GM18498 (cell line): ENCODE data around the gene FUT2.

Experiments used
- ATAC-seq: cut with Tn5 transposase; IDR thresholded peaks from one replicate; pipeline ENCODE4 v1.9.1; 2021; ENCODE audit warnings: mild to moderate bottlenecking, moderate library complexity; ENCODE audit not compliant: unreplicated experiment

FUT2 gene

DNA sequence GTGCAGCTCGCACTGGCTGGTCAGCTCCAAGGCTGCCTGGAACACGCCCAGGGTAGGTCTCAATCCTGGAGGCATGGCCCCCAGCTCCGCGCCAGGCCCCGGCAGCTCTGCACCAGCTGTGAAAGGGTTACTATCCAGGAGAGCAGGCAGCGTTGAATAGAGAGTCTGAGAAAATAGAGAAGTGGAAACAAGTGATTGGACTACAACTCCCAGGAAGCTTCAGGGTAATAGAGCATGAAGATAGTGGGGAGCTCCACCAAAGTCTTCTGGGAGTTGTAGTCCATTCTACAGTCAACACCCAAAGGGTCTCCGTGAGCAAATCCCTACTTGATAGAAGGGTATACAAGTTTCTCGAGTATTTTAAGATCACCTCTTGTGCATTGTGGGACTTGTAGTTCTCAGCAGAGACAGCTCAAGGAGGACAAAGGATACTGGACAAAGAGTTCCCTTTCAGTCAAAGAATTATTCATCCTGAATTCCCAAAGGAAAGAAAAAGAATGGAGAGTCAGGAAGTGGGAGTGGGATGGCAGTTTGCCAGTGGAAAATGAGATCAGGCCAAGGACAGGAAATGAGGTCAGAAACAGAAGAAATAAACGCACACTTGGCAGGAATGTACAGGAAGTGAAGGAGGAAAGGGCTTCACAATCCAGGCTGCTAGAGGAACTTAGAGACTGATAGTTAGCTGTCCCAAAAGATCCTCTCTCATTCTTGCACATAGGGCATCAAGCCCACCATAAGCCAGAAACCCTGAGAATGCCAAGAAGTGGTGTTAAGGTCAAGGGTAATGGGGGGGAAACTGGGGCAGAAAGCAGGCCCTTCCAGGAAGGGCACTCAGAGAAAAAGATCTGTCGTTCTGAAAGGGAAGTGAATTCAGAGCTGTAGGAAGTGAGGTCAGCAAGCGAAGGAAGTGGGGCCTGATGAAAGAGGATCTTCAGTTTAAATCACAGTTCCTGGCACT is 29.3 kb downstream of the FUT2 start:
- ATAC-seq: no peak

DNA sequence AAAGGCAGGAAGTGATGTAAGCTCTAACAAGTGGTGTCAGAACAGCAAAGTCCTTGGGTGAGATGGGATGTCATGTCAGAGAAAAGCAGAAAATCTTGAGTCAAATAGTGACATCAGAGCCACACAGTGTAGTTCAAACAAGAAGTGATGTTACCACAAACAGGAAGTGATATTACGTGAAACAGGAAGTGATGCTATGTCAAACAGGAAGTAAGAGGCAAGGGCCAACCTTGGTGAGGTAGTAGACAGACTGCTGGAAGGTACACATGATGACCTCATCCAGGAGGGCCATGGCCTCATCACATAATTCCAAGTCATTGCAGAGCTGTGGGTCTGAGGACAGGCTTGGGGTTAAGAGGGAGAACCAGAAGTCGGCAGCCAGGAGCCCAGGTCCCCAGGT is 30.8 kb downstream of the FUT2 start:
- no peak for ATAC-seq

DNA sequence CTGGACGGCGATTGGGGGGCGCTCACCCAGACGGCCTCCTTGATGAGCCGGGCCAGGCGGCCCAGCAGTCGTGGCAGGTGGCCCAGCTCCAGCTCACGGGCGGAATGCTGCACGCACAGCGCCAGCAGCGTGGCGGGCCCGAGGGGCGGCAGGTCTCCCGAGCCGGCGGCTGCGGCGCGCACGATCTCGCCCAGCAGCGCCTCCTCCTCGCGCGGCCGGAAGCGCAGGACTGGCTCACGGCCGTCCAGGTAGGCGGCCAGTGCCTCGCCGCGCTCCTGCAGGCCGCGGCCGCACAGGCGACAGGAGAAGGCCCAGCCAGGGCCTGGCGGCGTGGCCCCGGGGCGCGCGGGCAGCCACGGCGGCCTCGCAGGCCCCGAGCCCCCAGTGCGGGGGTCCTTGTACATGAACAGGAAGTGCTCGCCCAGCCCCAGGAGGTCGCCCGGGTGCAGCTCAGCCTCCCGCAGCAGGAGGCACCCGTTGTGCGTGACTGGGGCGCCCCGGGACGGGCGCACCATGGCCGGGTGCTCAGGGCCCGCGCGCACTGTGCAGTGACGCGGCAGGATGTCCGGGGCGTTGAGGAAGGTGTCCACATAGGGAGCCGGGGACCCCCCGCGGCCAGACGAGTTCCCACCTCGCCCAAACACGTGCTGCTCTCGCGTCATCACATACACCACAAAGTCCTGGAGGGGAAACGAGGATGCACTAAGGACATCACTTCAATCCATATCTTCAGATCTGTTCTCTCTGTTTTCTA is 33.3 kb downstream of the FUT2 start:
- no peak for ATAC-seq

DNA sequence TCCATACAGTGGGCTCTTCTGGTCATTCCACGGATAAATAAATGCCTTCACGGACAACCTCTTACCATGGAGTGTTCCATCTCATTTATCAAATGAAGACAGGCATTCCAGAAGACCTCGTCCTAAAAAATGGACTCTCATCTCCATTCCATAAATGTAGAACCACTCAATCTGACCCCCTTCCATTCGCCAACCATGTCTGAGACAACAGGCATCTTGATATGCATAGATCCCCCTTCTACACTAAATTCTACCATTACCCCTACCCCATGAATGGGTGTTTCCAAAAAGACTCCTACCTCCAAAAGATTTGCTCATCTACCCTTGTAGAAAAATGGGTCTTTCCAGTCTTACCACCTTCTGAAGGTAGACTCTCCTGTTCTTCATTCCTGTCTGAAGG is 35.7 kb downstream of the FUT2 start:
- ATAC-seq: no peak

DNA sequence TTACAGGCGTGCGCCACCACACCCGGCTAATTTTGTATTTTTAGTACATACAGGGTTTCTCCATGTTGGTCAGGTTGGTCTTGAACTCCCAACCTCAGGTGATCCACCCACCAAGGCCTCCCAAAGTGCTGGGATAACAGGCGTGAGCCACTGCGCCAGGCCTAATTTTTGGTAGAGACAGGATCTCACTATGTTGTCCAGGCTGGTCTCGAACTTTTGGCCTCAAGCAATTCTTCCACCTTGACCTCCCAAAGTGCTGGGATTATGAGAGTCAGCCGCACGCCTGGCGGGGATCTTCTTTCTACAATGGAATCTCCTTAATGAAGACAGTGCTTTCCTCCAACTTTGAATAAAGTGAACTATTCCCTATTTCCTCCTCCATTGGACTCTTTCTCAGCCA is 38.9 kb downstream of the FUT2 start:
- no peak for ATAC-seq

DNA sequence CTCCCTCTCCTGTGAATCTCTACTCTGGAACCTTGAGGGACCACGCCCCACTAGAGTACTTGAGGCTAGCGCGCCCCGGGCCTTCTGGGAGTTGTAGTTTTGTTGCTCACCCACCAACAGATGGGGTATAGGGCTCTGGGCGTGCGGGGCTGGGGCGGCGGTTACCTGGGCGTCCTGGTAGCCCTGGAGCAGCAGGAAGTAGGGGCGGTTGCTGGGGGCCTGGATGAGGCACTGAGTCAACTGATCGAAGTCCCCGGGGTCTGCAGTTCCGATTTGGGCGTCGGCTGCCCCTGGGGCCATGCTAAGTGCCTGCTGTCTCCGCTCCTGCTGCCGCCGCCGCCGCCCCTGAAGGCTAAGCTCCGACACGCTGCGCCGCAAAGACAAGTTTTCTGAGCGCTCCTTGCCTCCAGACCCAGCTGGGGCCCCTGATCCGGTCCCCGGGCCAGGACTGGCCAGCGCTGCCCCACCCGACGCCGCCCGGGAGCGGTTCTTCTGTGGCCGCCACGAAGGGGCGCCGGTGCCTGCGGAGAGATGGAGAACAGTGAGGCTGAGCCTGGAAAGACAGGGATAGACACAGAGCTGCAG is 39.4 kb downstream of the FUT2 start:
- ATAC-seq: no peak

DNA sequence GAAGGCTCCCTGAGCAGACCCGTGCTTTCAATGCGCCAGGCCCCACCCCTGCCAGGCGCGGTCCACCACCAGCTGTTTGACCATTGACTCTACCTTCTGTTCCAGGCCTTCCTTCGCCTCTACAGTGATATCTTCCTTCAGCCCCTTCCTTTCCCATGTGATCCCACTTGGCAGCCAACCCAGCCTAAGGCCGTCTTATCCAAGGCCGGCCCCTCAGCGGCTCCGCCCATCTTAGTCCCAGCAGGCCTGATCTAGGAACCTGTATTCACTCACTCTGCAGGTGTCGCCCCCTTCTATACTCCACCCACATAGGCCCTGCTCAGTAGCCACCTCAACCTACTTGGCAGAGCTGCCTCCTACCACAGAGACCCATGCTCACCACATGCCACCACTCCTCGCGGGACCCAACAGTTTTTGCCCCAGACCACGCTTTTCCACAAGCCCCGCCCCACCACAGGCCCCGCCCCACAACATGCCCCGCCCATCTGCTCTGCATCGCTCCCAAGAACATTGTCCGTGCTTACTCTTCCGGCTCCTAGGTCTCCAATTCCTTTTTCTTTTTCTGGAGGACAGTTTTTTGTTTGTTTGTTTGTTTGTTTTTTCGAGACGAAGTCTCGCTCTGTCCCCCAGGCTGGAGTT is 41.7 kb downstream of the FUT2 start:
- ATAC-seq: no peak

DNA sequence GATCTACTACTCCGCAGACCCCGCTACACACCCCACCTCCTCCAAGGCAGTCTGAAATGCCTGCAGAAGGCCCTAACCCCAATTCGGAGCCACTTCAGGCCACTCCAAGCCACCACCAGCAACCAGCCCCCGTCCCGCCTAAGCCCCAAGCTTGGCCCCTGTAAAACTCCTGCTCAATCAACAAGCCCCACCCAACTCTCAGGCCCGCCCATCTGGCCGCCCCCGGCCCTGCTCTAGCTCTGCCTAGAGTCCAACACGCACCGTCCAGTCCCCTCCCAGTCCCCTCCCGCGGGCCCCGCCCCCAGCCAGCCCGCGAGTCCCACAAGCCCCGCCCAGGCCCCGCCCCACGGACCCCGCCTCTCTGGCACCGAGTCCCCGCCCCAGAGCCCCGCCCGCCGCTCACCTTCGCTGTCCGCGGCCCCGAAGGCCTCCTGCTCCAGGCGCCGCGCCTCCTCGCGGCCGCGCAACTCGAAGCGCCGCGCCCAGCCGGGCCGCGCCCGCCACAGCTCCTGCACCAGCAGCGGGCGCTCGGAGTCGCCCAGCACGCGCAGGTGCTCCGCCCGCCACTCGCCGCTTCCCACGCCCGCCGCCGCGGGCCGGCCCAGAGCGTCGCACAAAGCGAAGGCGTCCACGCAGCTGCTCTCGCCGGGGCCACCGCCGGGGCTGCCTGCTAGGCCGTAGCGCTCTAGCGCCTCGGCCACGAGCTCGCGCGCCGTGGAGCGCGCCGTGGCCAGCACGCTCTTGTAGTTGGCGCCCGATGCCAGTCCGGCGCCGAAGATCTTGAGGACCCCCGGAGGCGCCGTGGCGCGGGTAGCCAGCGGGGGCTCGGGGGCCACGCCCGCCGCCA is 43.0 kb downstream of the FUT2 start:
- peak; percentile 84 for ATAC-seq

DNA sequence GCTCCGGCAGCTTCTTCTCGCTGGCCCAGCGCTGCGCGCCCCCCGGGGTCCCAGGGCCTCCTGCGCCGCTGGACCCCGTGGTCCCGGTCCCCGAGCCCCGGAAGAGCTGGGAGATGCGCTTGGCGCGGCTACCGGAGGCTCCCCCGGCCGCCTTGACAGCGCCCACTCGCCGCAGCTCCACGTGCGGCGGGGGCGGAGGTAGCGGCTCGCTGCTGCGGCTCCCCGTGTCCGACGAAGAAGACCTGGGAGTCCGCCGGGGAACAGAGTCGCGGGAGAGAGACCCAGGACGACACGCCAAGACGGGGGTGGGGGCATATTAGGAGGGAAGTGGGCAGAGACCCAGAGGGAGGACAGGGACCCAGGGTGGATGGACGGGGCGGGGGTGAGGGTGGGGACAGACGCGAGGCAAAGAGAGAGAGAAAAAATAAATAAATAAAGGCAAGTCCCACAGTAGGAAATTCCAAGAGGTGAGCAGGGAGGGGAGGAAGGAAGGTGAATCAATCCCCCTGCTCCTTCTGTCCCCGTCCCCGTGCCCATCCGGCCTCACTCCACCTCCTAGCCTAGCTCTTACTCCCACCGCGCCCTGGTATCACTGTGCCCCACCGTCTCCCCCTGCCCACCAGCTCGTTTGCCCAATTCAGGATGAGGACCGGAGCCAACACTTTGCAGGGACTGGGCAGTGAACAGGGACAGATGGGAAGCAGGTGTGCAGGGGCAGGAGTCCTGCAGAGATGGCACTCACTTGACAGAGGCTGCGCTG is 43.8 kb downstream of the FUT2 start:
- peak; percentile 23 for ATAC-seq

DNA sequence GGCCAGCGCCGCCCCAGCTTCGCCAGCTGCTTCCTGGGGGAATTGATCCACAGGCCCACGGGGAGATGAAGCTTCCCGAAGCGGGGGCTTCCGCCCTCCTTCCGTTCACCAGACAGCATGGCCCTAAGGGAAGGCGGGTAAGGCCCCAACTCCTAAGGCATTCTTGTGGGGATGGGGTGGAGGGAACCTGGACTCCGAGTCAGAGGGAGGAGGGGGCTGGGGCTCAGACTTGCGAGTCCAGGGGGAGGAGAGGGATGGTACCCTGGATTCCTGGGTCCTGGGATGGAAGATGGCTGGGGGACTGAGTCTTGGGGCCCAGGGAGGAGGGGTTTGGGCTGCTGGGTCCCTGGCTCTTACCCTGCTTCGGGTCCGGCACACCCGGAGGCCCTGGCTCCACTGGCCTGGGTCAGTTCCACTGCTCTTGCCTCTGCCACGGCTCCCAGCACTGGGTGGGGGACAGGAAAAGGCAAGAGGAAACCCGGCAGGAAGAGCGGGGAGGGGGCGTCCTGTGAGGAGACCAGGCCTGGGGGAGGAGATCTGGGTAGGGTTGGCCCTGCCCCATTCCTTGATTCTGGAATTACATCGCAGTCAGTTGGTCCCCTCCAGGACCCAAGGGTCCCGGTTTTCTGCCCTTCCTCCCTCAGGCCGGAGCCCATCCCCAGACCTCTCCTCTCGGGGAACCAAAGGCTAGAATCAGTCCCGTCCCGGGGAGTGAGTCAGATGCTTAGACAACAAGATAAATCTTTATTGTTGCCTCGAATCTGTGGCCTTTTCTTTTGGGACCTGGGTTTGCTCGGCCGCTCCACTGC is 44.6 kb downstream of the FUT2 start, which contains the start of gene RASIP1:
Gene RASIP1, minus strand, starts transcription at position 447 of the 809 bp plus-strand sequence. Its CDS starts 328 bp downstream, at position 119.
- ATAC-seq: no peak

DNA sequence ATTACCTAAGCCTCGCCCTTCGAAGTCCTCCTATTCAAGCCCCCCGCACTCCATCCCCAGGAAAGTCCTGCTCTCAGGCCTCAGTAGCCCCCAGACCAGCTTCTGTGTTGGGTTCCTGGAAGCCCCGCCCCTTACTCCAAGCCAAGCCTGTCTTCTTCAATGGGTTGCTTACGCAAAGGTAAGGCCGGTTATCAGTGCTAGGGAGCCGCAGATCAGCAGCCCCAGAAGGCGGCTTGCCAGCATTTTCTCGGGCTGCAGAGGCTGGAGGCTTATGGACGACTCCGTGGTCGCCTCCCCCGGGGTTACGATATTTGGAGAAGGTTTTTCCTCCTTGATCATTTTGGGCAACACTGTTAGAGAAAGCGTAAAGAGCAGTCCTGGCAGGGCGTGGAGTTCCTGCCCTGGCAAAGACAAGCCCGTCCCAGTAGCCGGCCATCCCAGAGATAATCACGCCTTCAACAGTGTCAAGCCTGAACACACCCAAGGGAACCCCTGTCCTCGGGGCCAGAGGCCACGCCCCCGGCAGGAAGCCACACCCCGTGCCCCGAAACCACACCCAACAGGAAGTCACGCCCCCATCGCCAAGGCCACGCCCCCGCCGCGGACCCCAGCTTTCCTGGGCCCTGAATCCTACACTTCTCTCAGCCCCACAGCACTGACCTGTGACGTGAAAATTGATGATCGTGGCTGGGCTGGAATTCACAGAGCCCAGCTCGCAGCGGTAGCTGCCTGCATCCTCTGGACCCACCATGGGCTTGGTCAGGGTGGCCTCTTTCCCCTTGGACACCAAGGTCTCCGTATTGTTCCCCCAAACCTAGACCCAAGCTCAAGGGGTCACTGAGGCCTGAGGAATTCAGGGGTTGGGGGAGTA is 45.6 kb downstream of the FUT2 start:
- no peak for ATAC-seq

DNA sequence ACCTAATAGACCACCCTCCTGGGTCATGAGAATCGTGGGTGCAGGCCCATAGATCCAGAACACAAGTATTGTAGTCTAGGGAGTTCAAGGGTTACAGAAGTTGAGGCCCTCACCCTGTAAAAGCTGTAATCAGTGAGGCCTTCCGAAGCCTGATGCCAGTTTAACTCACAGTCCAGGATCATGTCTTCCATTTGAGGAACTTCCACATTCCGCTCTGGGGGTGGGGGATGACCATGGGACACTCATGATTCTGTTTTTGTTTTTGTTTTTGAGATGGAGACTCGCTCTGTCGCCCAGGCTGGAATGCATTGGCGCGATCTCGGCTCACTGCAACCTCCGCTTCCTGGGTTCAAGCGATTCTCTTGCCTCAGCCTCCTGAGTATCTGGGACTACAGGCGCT is 46.3 kb downstream of the FUT2 start:
- ATAC-seq: no peak

DNA sequence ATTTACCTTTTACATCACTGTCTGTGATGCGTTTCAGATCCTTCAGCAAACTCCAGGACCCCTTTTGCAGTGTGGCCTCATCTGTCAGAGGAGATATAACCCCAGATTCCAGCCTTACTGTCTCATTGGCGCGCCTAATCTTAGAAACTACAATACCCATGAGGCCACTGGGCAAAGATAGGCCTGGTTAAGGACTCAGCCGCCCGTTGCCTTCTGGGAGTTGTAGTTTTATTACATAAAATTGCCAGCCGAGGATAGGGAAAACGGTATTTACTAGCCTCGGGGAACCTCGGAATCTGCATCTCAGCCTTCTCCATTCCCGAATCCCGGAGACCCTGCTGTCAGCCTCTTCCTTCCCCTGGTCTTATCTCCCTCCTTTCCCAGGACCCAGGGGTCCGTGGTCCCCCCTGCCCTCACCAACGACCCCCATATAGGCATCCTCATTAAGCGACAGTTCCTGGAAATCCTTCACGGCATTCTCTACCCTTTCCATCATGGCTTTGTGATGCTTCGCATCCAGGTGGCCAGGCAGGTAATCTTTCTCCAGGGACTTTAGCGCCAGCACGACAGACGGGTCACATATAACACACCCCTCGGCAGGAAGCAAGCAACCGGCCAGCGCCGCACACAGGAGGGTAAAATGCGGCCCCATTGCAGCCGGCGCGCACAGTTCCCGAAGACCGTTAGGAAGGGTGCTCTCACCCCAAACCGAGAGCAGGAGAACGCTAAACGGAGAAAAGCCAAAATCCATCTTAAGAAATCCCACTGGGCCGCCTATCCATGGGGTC is 49.6 kb downstream of the FUT2 start:
- ATAC-seq: no peak

DNA sequence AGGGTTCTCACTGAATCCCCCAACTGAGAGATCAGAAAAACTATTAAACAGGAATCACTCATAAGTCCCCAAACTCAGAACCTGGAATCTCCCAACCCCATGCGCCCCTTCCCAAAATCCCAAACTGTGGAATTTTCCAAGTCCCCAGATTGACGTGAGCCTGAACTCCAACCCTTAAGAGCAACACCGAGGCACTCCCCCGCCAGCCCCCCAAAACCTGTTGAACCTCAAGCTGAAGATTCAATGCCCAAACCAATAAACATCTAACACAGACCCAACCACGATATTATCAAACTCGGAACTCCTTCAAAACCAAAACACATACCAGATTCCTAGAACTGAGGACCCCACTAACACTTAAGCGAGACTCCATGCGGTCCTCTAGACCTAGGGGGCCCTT is 50.3 kb downstream of the FUT2 start:
- ATAC-seq: no peak

DNA sequence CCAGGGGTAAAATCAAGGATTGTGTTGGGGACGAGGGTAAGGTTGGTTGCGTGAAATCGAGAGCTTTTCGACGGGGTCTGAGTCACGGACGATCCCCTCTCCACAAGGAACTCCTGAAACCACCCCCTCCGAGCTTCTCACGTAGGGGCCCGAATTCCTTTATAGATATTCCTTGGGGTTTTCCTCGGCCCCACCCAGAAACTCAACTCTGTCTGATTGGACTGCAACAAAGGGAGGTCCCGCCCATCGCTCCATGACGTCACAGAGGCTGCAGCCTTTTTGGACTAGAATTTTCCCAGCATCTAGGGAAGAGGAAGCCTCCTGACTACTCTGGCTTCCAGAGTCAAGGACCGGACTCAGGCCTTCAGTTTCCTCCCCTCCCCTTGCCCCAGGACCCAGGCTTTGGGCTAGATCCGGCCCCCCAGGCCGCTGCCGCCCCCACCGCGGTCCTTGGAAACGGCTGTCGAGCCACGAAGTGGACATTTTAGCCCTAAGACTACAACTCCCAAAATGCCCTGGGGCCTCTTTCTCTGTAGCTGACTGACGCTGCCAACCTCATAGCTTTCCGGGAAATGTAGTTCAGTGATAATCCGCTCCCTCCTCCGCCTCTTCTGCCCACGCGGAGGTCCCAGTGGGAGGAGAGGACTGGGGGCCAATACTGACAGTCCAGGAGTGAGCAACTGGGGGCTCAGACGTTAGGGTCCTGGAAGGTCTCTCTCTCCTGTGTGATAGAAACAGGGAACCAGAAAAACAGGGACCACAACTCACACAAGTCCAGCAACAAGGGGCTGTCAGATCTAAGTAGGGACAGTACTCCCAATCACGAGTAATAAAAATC is 51.2 kb downstream of the FUT2 start, which contains the start of gene IZUMO1:
Gene IZUMO1, minus strand, starts transcription at position 172 of the 838 bp plus-strand sequence. CDS start 1,050 bp downstream, outside the sequence.
- no peak for ATAC-seq
